Activated CD4-positive, alpha-beta T cell treated with anti-CD3 and anti-CD28 coated beads, Interleukin-2, amount 50 U/mL, for 16 hours (primary cell): ENCODE results near the gene SOD3.

Experiments
- DNase-seq: peaks from one replicate; pipeline ENCODE4 v3.0.0-alpha.2; 2020

The SOD3 gene

DNA sequence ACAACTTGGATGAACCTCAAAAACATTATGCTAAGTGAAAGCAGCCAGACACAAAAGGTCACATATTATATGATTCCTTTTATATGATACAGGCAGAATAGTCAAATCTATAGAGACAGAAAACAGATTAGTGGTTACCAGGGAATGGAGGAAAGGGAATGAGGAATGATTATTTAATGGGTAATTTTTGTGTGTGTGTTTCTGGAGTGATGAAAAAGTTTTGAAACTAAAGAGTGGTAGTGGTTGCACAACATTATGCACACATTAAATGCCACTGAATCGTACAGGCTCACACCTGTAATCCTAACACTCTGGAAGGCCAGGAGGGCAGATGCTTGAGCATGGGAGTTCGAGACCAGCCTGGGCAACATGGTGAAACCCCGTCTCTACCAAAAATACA is 19.6 kb upstream of the SOD3 start:
- no peak for DNase-seq

DNA sequence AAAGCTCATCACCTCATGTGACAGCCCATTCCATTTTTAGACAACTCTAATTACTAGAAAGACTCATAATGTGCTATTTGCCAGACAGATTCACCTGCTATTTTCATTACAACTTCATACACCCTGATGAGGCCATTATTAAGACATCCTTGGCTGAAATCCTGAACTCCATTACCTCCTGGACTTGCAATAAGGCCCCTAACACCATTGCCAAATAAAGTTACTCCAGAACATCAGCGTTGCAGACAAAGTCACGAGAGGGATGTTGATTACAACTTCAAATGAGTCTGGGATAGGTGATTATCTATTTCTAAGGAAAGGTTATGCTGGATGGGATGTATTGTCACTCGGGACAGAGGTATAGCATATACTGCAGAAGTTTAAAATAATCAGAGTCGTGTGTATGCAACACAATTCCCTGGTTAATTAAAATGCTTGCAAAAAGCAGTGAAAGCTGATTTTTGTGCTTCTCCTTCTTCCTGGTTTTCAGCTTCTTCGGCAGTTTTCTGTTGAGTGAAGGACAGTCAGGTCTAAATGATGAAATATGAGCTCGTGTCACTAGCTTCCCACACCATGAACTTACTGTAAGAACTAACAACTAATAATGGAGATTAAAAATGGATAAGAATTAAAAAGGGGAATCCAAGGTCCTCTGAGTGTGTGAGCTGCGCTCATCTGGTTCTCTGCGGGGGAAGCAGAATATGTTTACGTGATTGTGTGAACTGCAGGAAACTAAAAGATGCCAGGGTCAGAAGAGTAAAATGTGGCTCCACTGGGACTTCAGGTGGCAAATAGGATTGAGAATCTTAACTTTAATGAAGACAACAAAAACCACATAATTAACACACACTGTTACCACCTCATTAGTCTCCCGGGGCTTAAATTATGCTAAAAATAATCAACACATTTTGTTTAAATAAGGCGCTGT is 17.6 kb upstream of the SOD3 start:
- no peak for DNase-seq

DNA sequence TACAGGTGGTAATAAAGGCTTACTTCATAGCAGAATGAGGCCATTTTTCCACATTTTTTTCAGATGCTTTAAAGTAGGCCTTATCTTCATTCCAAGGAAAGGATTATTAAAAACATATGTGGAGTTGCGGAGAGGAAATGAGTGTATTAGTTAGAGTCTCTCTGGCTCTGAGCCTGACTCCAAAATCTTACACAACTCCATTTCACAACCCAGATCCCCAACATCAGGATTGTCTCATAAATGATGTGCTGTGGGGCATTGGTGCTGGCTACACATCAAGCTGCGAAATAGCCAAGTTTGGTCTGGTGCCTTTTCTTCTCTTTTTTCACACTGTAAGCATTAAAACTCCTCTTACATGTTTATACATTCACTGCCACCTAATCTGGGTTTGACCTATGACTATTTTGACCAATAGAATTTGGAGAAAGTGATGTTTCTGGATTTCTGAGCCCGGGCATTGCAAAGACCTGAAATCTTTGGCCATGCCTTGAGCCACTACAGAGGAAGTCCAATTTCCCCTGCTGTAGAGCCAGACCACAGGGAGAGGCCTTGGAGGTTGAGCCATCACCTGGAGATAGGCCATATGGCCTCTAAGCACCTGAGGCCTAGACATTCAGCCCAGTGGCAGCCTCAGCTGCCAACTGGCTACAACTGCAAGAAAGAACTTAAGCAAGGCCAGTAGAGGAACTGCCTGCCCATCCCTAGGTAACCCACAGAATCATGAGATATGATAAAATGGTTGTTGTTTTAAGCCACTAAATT is 16.7 kb upstream of the SOD3 start:
- no peak for DNase-seq

DNA sequence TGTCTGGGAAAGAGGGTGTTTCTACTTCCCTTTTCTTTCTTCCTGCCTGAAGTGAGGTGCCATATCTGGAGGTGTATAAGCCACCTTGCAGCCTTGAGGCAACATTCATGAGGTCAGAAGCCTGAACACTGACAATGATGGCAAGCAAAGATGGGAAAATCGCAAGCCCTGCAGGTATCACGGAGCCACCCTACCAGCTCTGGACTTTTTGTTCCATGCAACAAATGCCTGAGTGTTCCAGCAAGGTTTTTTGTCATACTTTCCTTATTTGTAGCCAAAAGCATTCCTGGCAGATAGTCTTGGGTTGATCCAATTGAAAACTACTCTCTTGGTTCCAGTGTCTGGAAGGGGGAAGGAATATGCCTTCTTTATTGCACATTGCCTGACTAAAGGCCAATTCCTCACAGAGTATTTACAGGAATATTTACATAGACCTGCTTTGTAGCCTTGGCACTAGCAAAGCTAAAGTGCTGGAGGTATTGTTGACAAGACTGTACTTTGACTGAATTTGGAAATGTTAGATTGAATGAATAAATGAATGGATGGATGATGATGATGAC is 14.4 kb upstream of the SOD3 start:
- DNase-seq, result no peak

DNA sequence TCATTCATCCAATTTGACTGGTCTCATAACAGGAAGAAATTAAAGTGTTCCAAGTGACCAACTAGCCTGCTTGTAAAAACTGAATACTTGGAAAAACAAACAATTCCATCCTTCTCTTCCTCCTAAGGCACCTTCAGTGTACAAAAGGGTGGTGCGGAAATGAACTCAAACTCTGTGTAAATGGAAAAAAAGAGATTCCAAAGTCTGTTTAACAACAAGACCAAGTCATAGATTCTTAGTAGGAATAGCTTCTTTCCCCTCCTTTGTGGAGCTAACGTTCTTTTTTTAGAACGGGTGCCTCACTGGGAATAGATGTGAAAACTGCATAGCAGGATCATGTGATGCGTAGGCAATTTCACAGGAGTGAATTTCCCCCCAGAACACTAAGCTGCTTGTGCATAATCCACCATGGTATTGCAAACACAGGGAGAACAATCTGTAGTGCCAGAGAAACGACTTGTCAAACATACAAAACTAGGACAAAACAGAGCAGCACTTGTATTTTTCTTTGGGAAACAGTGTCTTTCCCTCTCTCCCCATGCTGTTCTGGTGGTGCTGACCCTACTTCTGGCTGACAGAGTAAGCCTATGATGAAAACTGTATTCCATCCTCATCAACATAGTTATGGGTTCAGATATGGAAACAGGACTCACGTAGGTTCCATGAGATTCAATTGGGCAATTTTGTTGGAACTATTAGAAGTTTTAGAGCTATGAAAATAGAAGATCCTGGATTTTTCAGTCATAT is 13.2 kb upstream of the SOD3 start:
- no peak for DNase-seq

DNA sequence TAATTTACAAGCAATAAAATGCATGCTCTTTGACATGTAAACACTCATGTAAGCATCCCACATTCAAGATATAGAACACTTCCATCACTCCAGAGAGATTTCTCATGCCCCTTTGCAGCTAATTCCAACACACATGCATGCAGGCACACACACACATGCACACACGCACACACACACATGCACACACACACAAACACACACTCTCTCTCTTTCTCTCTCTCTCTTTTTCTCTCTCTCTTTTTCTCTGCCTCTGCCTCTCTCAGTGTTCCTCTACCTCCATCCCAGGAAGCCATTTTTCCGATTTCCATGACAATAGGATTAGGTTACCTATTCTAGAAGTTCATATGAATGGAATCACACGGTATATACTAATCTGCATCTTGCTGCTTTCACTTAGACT is 11.9 kb upstream of the SOD3 start:
- no peak for DNase-seq

DNA sequence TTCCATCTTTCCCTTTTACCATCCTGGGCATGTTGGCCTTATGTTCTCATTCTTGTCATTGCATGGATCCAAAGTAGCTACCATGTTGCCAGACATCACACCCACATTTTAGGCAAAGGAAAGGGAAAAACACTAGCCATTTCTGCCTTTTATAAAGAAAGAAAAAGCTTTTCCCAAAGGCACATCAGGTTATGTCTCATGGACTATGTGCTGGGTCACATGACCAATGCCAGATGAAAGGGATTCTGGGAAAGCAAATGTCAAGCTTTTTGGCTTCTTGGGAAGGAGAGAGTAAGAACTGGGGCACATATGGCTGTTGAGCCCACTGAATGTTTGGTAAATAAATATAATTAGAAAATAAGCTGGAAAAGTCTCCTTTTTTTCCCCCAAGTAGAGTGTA is 4.3 kb upstream of the SOD3 start:
- DNase-seq, result no peak

GRCh38 chr4:24792552-24792951 is 2.8 kb upstream of the SOD3 start:
- DNase-seq, result no peak

GRCh38 chr4:24793219-24794005 is 2.0 kb upstream of the SOD3 start:
- DNase-seq, result no peak

DNA sequence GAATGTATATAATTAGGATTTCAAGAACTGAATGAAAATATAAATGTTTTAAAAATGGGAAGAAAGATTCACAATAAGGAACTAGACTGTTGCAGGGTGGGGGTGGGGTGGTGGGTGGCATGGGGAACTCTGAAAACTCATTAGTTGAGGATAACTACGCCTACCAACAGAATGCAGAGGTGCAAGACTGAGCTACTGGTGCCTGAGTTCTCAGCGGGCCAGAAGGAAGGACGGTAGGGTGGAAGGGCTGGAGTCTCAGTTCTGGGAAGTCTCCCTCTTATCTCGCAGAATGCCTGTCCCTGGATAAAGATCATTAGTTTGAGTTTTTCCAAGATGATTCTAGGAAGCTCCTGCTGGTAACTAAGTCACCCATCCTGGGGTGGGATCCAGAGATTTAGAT is 1.3 kb upstream of the SOD3 start:
- no peak for DNase-seq

GRCh38 chr4:24794480-24794879 is 893 bp upstream of the SOD3 start:
- no peak for DNase-seq

DNA sequence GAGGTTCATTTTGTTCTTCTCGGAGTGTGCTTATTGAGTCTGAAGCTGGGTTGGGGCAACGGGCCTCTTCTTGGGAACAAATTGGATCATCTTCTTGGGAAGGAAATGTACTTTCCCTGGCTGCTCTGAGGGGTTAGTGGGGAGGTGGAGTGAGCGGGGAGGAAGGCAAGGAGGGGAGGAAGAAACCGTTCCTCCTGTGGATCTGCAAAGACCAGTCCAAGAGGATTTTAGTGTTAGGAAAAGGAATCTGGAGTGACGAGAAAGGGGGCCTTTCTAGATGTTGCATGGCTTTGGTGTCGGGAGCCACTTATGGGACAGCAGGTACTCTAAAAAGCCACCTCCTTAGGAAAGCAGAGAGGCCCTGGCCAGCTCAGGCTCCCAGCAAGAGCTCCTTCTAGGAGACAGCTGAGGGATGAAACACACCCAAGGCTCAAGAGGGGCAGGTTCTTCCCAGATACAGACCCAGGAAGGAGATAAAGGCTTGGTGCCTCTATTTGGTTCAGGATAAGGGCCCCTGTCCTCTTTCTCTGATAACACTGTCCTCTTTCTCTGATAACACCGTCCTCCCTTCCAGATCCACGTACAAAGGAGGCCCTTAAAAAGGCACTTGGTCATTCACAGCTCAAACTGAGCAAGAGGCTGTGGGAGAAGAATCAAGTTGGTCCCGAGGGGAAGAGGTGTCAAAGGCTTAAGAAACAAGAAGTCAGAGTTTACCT is 451 bp downstream of the SOD3 start:
- no peak for DNase-seq

DNA sequence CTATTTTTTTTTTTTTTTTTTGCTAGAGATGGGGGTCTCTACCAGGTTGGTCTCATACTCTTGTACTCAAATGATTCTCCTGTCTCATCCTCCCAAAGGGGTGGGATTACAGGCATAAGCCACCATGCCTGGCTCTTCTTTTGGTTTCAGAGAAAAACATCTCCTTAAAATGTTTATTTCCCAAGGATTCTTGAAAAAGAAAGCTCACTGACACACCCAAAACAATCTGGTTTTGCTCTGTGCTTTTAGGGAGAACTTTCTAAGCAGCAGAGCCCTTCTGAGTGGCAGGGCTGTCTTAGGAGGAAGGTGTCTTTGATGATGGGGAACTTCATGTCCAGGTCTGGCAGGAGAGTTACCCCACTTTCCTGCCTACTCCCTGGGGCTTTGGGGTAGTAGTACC is 1.2 kb downstream of the SOD3 start:
- DNase-seq, result no peak

DNA sequence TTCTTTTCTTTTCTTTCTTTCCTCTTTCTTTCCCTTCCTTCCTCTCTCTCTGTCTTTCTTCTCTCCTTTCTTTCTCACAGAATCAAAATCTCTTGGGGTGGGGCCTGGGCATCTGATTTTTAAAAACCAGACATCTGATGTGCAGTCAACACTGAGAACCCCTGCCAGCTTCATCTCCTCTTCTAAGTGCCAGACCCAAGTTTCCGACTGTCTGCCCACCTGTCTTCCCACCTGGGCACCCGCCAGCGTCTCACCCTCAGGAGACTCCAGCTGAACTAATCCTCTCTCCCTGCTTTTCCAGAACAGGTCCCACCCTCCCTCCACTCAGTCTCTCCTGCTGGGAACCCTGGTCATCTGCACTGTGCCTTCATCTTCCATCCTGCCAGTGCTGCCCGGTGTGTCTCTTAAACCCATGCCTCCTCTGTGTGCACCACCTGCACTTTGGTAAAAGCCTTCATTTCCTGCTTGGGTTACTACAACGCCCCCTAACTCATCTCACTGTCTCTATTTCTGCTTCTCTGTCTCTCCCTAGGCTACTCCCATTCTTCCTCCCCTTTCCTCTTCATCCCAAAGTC is 2.8 kb downstream of the SOD3 start:
- DNase-seq, result no peak

DNA sequence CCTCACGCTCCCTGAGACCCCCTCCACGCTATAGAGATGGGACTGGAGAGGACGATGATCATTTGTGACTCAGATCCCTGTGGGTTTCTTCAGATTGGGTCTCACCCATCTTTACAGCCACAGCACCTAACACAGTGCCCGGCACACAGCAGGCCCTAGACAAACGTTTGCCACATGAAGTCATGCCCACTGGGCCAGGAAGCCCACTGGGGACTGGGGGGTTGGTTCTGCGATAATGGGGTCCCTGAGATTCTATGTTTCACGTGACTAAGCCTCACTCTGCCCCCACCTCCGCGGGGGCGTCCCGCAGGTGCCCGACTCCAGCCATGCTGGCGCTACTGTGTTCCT is 3.8 kb downstream of the SOD3 start:
- no peak for DNase-seq

DNA sequence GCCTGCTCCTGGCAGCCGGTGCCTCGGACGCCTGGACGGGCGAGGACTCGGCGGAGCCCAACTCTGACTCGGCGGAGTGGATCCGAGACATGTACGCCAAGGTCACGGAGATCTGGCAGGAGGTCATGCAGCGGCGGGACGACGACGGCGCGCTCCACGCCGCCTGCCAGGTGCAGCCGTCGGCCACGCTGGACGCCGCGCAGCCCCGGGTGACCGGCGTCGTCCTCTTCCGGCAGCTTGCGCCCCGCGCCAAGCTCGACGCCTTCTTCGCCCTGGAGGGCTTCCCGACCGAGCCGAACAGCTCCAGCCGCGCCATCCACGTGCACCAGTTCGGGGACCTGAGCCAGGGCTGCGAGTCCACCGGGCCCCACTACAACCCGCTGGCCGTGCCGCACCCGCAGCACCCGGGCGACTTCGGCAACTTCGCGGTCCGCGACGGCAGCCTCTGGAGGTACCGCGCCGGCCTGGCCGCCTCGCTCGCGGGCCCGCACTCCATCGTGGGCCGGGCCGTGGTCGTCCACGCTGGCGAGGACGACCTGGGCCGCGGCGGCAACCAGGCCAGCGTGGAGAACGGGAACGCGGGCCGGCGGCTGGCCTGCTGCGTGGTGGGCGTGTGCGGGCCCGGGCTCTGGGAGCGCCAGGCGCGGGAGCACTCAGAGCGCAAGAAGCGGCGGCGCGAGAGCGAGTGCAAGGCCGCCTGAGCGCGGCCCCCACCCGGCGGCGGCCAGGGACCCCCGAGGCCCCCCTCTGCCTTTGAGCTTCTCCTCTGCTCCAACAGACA is 4.4 kb downstream of the SOD3 start:
- no peak for DNase-seq

DNA sequence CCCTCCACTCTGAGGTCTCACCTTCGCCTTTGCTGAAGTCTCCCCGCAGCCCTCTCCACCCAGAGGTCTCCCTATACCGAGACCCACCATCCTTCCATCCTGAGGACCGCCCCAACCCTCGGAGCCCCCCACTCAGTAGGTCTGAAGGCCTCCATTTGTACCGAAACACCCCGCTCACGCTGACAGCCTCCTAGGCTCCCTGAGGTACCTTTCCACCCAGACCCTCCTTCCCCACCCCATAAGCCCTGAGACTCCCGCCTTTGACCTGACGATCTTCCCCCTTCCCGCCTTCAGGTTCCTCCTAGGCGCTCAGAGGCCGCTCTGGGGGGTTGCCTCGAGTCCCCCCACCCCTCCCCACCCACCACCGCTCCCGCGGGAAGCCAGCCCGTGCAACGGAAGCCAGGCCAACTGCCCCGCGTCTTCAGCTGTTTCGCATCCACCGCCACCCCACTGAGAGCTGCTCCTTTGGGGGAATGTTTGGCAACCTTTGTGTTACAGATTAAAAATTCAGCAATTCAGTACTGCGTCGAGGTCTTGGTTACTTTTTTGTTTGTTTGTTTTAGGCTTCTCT is 5.0 kb downstream of the SOD3 start:
- no peak for DNase-seq

DNA sequence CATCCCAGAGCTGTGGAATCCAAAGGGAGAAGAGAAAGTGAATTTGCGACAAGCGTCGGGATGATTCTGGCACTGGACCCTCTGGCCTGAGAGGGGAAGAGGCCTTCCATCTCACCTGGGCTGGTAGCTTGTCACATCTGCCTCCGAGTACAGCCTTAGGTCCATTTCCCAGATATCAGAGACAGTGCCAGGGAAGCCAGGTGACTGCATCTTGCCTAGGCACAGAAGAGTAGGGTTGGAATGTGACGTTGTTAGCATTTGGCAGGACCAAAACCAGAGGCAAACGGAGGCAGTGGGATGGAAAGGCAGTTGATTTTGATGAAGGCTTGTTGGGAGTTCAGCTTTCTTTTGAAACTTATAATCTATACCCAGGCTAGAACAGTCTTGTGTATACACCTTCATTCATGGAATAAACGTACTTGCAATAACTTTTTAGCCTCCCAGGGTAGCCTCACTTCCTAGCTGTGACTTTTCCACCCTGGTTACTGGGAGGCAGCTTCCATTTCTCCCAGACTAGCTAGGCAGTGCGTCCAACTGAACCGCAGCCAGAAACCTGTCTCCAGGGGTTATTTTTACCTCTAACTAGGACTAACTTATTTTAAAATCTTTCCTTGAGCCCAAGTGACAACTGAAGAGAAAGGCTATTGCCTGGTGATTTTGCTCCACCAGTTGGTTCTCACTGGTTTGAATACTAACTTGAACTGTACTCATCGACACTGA is 5.9 kb downstream of the SOD3 start:
- no peak for DNase-seq

DNA sequence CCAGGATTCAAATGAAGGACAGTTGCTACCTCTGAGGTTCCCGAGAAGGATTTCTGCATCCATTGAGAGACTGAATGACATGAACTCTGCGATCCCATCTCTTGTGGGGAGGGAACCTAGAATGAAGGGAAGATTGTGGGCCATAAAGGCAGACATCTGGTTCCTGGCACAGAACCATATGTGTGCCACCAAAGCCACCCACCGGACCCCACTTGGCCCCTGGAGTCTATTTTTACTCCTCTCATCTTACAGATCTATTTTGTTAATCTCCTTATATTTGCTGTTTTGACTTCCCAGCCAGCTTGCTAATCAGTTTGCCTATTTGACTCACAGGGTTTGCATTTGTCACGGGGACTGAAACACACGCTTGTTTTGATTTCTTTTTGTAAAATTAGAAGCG is 7.3 kb downstream of the SOD3 start:
- DNase-seq, result no peak

GRCh38 chr4:24805067-24805466 is 9.7 kb downstream of the SOD3 start:
- DNase-seq, result no peak
